ENCODE measurements around the gene ARHGEF6.

GRCh38 chrX:136619899-136620505 lies 160.7 kb downstream of the ARHGEF6 start:
- TF ChIP-seq CTCF (IDR thresholded peaks at IDR 0.05; ENCODE audit: poor library complexity) (no peak), EZH2phosphoT487 (IDR thresholded peaks at IDR 0.05; ENCODE audit: low read depth, severe bottlenecking, unreplicated experiment) (no peak), EZH2 (IDR thresholded peaks at IDR 0.05; ENCODE audit: borderline replicate concordance) (no peak)

All from hepatocyte (in vitro differentiated cells).